Upper lobe of right lung (tissue), 1 donor: ENCODE data around the gene CARM1. TPM values are rescaled to one million over a fixed set of nuclear protein-coding genes. Genes with fewer than 3 reads are reported as not detected.

Experiments used
- ATAC-seq: fragments of 200-7000 bp; cut with Tn5 transposase; one replicate; pipeline ENCODE4 v1.9.1; 2020; ENCODE audit warnings: mild to moderate bottlenecking, moderate library complexity
- DNase-seq: peaks from one replicate; pipeline ENCODE4 v3.0.0-alpha.2; 2020
- H3K27ac ChIP-seq: fragments of 200-600 bp; one replicate; pipeline ENCODE4 v1.8.0; 2022
- H3K27me3 ChIP-seq: fragments of 200-600 bp; one replicate; pipeline ENCODE4 v1.8.0; 2022; ENCODE audit warnings: mild to moderate bottlenecking
- H3K36me3 ChIP-seq: fragments of 200-600 bp; one replicate; pipeline ENCODE4 v1.8.0; 2022
- H3K4me1 ChIP-seq: fragments of 200-600 bp; one replicate; pipeline ENCODE4 v1.8.0; 2022
- H3K4me3 ChIP-seq: fragments of 200-600 bp; one replicate; pipeline ENCODE4 v1.8.0; 2022; ENCODE audit warnings: mild to moderate bottlenecking
- H3K9me3 ChIP-seq: fragments of 200-600 bp; one replicate; pipeline ENCODE4 v1.8.0; 2022
- intact Hi-C: fragments of 100-400 bp; cut with DNase I; formaldehyde crosslinking; loops from one replicate; pipeline ENCODE4 v1.11.0; 2022
- total RNA-seq: library from RNA; stranded (reverse); fragmentation: NEBNext Ultra II Directional; extraction: Animal tissue kit (Norgen Biotek cat#: 25700); gene quantifications from one replicate; pipeline ENCODE4 v1.2.1, GENCODE V29; 2021
- TF ChIP-seq, protein P1 (sequence below): fragments of 200-600 bp; IDR thresholded peaks from one replicate; pipeline ENCODE4 v1.8.0; 2022; ENCODE audit warnings: antibody characterized with exemption
- donor health status: DM: no; HTN: yes; CAD: no; lungs with severe emphysema.

Gene CARM1
- total RNA-seq, 1 donor from 2014 or later = 25.5 TPM

DNA sequence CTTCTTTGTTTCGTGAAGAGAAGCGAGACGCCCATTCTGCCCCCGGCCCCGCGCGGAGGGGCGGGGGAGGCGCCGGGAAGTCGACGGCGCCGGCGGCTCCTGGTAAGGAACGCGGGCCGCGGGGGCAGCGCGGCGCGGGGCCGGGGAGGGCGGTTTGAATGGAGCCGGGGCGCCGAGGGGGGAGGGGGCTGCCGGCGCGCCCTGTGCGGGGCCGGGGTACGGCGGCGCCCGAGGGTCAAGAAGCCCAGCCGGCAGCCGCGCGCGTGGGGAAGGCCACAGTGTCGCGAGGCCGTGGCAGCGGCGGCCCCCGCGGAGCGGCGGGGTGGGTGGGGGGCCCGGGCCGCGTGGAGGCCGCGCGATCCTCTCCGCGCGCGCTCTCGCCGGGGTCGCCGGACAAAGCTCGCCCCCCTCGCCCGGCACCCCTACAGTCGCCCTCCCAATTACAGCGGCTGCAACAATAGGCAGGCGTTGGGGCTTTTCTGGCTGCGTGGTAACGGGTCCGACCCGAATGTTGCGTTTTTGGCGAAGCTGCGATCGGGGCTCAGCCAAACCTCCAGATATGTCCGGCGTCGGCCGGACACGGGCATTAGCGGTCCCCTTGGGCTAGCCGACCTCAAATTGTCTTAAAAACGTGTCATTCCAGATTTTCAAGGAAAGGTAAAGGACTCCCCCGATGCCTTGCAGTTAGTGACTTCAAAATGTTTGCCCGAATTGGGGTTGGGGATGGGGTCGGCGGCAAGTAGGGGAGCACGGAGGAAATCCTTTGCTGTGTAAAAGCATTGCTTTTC, 89.9 kb downstream of the CARM1 start:
- no peaks in the 10 kb centered on the region for H3K9me3 ChIP-seq
- intact Hi-C loops = no loop called here
- no peaks in the 10 kb centered on the region for H3K27me3 ChIP-seq
- H3K27ac ChIP-seq = peak overlapping the region; percentile 89
- H3K4me3 ChIP-seq = peak overlapping the region; percentile 85
- ATAC-seq (peak; percentile 57), DNase-seq (peak; percentile 72)
- peaks cover 22% of the 10 kb centered on the region for H3K4me1 ChIP-seq
- TF ChIP-seq, protein P1, sequence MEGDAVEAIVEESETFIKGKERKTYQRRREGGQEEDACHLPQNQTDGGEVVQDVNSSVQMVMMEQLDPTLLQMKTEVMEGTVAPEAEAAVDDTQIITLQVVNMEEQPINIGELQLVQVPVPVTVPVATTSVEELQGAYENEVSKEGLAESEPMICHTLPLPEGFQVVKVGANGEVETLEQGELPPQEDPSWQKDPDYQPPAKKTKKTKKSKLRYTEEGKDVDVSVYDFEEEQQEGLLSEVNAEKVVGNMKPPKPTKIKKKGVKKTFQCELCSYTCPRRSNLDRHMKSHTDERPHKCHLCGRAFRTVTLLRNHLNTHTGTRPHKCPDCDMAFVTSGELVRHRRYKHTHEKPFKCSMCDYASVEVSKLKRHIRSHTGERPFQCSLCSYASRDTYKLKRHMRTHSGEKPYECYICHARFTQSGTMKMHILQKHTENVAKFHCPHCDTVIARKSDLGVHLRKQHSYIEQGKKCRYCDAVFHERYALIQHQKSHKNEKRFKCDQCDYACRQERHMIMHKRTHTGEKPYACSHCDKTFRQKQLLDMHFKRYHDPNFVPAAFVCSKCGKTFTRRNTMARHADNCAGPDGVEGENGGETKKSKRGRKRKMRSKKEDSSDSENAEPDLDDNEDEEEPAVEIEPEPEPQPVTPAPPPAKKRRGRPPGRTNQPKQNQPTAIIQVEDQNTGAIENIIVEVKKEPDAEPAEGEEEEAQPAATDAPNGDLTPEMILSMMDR = no peak
- no peaks in the 10 kb centered on the region for H3K36me3 ChIP-seq

DNA sequence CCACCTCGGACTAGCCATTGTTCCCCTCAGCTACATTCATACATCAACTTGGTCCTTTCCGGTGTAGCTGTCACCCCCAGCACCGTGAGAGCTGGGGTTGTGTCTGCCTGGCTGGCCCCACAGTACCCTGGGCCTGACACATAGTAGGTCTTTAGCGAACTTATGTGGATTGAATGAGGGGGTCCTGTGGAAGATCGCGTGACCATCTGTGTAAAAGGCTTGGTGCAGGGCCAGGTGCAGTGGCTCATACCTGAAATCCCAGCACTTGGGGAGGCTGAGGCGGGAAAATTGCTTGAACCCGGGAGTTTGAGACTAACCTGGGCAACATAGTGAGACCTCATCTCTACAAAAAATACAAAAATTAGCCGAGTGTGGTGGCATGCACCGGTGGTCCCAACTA, 91.5 kb downstream of the CARM1 start:
- no peaks in the 10 kb centered on the region for H3K27me3 ChIP-seq
- TF ChIP-seq, protein P1 = no peak
- ATAC-seq = no peak
- H3K4me3 ChIP-seq = no peak overlapping the region
- intact Hi-C loops = no loop called here
- DNase-seq = no peak
- no peaks in the 10 kb centered on the region for H3K9me3 ChIP-seq
- H3K27ac ChIP-seq = peak overlapping the region; percentile 89
- H3K4me1 ChIP-seq = peaks cover 24% of the 10 kb centered on the region
- no peaks in the 10 kb centered on the region for H3K36me3 ChIP-seq

DNA sequence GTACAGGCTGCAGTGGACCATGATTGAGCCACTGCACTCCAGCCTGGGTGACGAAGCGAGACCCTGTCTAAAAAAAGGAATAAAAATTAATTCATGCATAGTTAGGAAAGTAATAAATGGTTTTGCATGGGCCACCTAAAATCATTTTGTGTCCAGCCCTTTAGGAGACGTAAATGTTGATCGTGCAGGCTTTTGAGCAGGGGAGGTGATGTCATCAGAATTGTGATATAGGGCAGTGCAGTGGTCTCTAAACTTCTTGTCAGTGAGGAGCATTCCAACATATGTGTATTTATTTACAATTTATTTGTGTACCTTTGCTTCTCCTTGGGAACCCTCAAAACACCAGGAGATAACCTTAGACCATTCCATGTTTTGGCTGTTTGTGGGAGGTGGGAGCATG, 92.5 kb downstream of the CARM1 start:
- intact Hi-C loops = no loop called here

DNA sequence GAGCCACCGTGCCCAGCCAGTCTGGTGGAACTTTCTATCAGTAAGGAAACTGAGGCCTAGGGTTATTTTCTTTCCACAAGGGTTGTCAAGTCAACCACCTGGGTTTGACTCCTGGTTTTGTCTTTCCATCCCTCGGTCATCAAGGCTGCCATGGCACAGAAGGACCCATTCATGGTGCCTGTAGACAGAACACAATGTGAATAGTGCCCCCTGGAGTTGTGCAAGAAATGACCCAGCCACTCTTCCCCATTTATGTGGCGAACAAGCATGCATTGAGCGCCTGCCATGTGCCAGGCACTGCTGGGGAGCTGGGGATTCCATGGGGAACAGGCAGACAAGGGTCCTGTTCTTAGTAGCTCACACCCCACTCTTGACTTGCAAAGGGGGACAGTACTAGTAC, 93.5 kb downstream of the CARM1 start:
- no peak for ATAC-seq
- no peak for DNase-seq
- Histone ChIP-seq H3K27ac (no peak overlapping the region), H3K9me3 (no peaks in the 10 kb centered on the region), H3K36me3 (no peaks in the 10 kb centered on the region), H3K27me3 (no peaks in the 10 kb centered on the region), H3K4me1 (peaks cover 29% of the 10 kb centered on the region), H3K4me3 (no peak overlapping the region)
- intact Hi-C loops = no loop called here
- TF ChIP-seq, protein P1 = no peak

More for the DNA sequence above, 92.5 kb downstream of the CARM1 start:
- H3K9me3 ChIP-seq = no peaks in the 10 kb centered on the region
- H3K4me3 ChIP-seq = no peak overlapping the region
- TF ChIP-seq, protein P1 = no peak
- H3K27me3 ChIP-seq = no peaks in the 10 kb centered on the region
- peaks cover 31% of the 10 kb centered on the region for H3K4me1 ChIP-seq
- DNase-seq (no peak), ATAC-seq (no peak)
- no peaks in the 10 kb centered on the region for H3K36me3 ChIP-seq
- H3K27ac ChIP-seq = peak overlapping the region; percentile 89

DNA sequence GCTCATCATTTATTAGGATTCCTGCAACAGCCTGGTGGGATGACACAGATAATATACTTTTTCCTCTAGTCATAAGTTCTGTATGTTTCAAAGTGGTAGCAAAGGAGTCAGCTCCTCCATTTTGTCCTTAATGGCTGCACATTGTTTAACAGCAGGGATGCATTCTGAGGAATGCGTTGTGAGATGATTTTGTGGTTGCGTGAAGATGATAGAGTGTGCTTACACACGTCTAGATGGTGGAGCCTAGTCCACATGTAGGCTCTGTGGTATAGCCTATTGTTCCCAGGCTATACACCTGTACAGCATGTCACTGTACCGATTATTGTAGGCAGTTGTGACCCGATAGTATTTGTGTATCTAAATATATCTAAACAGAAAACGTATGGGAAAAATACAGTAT, 94.0 kb downstream of the CARM1 start:
- Histone ChIP-seq H3K27ac (no peak overlapping the region), H3K36me3 (no peaks in the 10 kb centered on the region), H3K4me1 (peaks cover 27% of the 10 kb centered on the region), H3K4me3 (no peak overlapping the region), H3K9me3 (no peaks in the 10 kb centered on the region), H3K27me3 (no peaks in the 10 kb centered on the region)
- no peak for ATAC-seq
- DNase-seq = no peak
- intact Hi-C loops = no loop called here
- TF ChIP-seq, protein P1 = no peak
